HL-60 (cell line): ENCODE data around the gene WNK1.

Experiments
- DNase-seq, 2 experiments: peaks; one replicate each; pipeline ENCODE4 v3.0.0-alpha.2; 2010 to 2020; ENCODE audit warnings: low read depth in 1 of 2, low spot score in 1 of 2
- H3K27ac ChIP-seq: fragments of 250-450 bp; sonication (Bioruptor Pico); replicated peaks from 2 replicates; pipeline ENCODE4 v1.5.1; 2020; ENCODE audit warnings: mild to moderate bottlenecking, moderate library complexity
- H3K27me3 ChIP-seq: fragments of 250-450 bp; sonication (Bioruptor Pico); 2 replicates; pipeline ENCODE4 v1.5.1; 2021; ENCODE audit warnings: mild to moderate bottlenecking, moderate library complexity; ENCODE audit not compliant: insufficient read depth, poor library complexity, severe bottlenecking
- H3K4me3 ChIP-seq: replicated peaks from 2 replicates; pipeline ENCODE4 v1.5.1; 2011; ENCODE audit warnings: mild to moderate bottlenecking, control low read depth, low read length; ENCODE audit not compliant: insufficient read depth
- GABPA ChIP-seq: IDR thresholded peaks from 2 replicates; pipeline ENCODE4 v1.6.1; 2012; ENCODE audit warnings: low read depth
- POLR2AphosphoS5 ChIP-seq: IDR thresholded peaks from 2 replicates; pipeline ENCODE4 v1.6.1; 2012; ENCODE audit warnings: low read depth
- SPI1 ChIP-seq: IDR thresholded peaks from 2 replicates; pipeline ENCODE4 v1.6.1; 2012; ENCODE audit warnings: low read depth, mild to moderate bottlenecking, borderline replicate concordance
- TF ChIP-seq, protein P1 (sequence below): IDR thresholded peaks from one replicate; pipeline ENCODE4 v1.5.1; 2011; ENCODE audit warnings: low read length, control low read depth, inconsistent platforms; ENCODE audit not compliant: insufficient read depth
- TF ChIP-seq, protein P2 (sequence below): IDR thresholded peaks from 2 replicates; pipeline ENCODE4 v1.6.1; 2012; ENCODE audit warnings: low read depth; ENCODE audit not compliant: insufficient replicate concordance

The WNK1 gene

DNA sequence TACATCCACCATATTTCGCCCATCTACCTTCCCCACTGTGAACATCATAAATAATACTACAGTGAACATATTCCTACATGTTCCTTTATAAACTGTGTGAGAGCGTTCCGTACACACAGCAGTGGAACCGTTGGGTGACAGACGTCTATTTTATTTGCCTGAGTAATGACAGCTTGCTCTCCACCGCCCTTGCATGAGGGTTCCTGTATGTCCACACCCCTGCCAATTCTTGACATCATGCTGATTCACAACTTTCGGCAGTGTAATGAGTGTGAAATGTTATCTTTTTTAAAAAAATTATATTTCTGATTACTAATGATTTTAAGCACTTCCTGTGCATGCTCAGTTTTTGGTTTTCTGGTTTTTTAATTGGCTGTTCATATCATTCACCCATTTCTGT, 201.4 kb downstream of the WNK1 start:
- no peak for TF ChIP-seq GABPA
- TF ChIP-seq, protein P1, sequence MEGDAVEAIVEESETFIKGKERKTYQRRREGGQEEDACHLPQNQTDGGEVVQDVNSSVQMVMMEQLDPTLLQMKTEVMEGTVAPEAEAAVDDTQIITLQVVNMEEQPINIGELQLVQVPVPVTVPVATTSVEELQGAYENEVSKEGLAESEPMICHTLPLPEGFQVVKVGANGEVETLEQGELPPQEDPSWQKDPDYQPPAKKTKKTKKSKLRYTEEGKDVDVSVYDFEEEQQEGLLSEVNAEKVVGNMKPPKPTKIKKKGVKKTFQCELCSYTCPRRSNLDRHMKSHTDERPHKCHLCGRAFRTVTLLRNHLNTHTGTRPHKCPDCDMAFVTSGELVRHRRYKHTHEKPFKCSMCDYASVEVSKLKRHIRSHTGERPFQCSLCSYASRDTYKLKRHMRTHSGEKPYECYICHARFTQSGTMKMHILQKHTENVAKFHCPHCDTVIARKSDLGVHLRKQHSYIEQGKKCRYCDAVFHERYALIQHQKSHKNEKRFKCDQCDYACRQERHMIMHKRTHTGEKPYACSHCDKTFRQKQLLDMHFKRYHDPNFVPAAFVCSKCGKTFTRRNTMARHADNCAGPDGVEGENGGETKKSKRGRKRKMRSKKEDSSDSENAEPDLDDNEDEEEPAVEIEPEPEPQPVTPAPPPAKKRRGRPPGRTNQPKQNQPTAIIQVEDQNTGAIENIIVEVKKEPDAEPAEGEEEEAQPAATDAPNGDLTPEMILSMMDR = no peak
- TF ChIP-seq, protein P2, sequence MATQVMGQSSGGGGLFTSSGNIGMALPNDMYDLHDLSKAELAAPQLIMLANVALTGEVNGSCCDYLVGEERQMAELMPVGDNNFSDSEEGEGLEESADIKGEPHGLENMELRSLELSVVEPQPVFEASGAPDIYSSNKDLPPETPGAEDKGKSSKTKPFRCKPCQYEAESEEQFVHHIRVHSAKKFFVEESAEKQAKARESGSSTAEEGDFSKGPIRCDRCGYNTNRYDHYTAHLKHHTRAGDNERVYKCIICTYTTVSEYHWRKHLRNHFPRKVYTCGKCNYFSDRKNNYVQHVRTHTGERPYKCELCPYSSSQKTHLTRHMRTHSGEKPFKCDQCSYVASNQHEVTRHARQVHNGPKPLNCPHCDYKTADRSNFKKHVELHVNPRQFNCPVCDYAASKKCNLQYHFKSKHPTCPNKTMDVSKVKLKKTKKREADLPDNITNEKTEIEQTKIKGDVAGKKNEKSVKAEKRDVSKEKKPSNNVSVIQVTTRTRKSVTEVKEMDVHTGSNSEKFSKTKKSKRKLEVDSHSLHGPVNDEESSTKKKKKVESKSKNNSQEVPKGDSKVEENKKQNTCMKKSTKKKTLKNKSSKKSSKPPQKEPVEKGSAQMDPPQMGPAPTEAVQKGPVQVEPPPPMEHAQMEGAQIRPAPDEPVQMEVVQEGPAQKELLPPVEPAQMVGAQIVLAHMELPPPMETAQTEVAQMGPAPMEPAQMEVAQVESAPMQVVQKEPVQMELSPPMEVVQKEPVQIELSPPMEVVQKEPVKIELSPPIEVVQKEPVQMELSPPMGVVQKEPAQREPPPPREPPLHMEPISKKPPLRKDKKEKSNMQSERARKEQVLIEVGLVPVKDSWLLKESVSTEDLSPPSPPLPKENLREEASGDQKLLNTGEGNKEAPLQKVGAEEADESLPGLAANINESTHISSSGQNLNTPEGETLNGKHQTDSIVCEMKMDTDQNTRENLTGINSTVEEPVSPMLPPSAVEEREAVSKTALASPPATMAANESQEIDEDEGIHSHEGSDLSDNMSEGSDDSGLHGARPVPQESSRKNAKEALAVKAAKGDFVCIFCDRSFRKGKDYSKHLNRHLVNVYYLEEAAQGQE = no peak
- no peak for TF ChIP-seq POLR2AphosphoS5
- TF ChIP-seq SPI1 = no peak
- Histone ChIP-seq H3K27me3 (no peaks in the 10 kb centered on the region), H3K27ac (peak overlapping the region; percentile 66), H3K4me3 (no peak overlapping the region)
- no peak for DNase-seq

DNA sequence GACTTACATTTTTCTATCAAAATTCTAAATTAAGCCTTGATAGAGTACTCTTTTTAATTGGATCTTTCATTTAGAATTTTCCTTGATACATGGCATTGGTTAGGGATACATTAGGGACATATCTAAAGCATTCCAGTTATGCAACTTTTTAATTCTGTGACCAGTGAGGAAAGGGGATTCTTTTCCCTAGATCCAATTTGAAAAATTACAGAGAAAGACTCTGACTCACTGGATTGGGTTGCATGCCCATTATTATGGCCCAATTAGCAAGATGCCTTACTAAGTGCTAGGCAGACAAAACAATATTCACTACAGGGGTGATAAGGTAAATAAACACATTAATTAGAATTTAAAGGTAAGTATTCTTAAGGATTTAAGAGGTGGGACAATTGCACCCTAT, 202.4 kb downstream of the WNK1 start:
- DNase-seq = no peak

DNA sequence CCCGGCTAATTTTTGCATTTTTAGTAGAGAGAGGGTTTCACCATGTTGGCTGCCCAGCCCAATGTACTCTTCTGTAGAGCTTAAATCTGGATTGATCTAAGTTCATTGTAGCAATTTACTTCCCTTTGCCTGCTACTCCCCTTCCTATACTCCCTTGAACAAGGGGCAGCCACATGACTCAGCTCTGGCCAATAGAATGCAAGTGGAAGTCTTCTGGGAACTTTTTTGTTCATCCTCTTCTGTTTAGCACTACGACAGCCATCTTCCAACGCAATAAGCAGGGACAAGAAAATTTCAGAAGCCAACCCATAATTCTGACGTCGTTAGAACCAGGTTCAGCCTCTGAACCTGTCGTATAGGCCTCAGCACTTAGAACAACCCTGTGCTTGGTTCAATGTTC, 203.6 kb downstream of the WNK1 start:
- no peak for TF ChIP-seq GABPA
- no peaks in the 10 kb centered on the region for H3K27me3 ChIP-seq

More for the DNA sequence above, 202.4 kb downstream of the WNK1 start:
- no peak overlapping the region for H3K27ac ChIP-seq
- H3K4me3 ChIP-seq = no peak overlapping the region
- TF ChIP-seq, protein P1 = no peak
- TF ChIP-seq, protein P2 = no peak
- TF ChIP-seq GABPA (no peak), POLR2AphosphoS5 (no peak), SPI1 (no peak)
- H3K27me3 ChIP-seq = no peaks in the 10 kb centered on the region

DNA sequence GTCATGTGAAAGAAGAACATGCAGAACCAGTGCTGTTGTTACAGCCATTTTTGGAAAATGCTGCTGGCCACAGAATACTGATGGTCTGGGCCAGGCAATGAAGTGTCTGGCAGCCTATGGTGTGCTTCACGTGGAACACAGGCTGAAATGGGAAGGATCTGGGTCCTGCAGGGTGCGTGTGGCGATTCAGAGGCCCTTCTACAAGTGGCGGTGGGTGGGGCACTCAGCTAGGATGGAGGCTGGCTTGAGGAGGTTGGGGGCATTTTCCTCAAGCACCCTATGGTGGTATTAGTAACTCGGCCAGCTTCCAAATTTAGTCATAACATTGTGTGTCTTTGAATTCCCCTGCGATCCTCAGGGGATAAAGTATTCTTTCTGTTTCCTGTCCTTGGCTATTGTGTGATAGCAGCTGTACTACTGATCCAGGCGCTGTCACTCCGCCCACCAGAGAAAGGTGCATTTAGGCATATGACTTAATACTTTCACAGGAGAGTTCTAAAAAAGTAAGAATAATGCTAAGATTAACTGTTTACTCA, 206.3 kb downstream of the WNK1 start:
- no peak overlapping the region for H3K4me3 ChIP-seq
- H3K27me3 ChIP-seq = no peaks in the 10 kb centered on the region
- H3K27ac ChIP-seq = no peak overlapping the region
- TF ChIP-seq POLR2AphosphoS5 = no peak
- TF ChIP-seq SPI1 = no peak
- TF ChIP-seq GABPA = no peak
- TF ChIP-seq, protein P1 = no peak
- TF ChIP-seq, protein P2 = no peak
- DNase-seq = no peak

More for the DNA sequence above, 203.6 kb downstream of the WNK1 start:
- H3K27ac ChIP-seq = no peak overlapping the region
- H3K4me3 ChIP-seq = no peak overlapping the region
- DNase-seq = peak in 1 of 2 experiments; percentile 31
